ENCODE measurements around the gene TMEM63C.

Gene TMEM63C

GRCh38 chr14:77199590-77199989 is 18.0 kb downstream of the TMEM63C start:
- no peak for DNase-seq (ENCODE audit: low read depth)

GRCh38 chr14:77200406-77200985 is 18.9 kb downstream of the TMEM63C start:
- no peak for DNase-seq (ENCODE audit: low read depth)

GRCh38 chr14:77201696-77202095 is 20.1 kb downstream of the TMEM63C start:
- no peak for DNase-seq (ENCODE audit: low read depth)

GRCh38 chr14:77203611-77204458 is 22.2 kb downstream of the TMEM63C start:
- DNase-seq (ENCODE audit: low read depth): no peak

GRCh38 chr14:77204459-77204771 is 22.8 kb downstream of the TMEM63C start:
- no peak for DNase-seq (ENCODE audit: low read depth)

GRCh38 chr14:77204907-77205306 is 23.3 kb downstream of the TMEM63C start:
- DNase-seq (ENCODE audit: low read depth): no peak

GRCh38 chr14:77205566-77205965 is 24.0 kb downstream of the TMEM63C start:
- no peak for DNase-seq (ENCODE audit: low read depth)

GRCh38 chr14:77206261-77206824 is 24.7 kb downstream of the TMEM63C start:
- no peak for DNase-seq (ENCODE audit: low read depth)

GRCh38 chr14:77206877-77207389 is 25.3 kb downstream of the TMEM63C start:
- no peak for DNase-seq (ENCODE audit: low read depth)

- peak; percentile 6 for DNase-seq (ENCODE audit: low read depth)
Observed at GRCh38 chr14:77208291-77208978, 26.8 kb downstream of the TMEM63C start.

- no peak for DNase-seq (ENCODE audit: low read depth)
Observed at GRCh38 chr14:77208979-77209318, 27.4 kb downstream of the TMEM63C start.

GRCh38 chr14:77212097-77212870 is 30.7 kb downstream of the TMEM63C start:
- no peak for DNase-seq (ENCODE audit: low read depth)

- DNase-seq (ENCODE audit: low read depth): no peak
Observed at GRCh38 chr14:77212943-77213678, 31.5 kb downstream of the TMEM63C start.

- DNase-seq (ENCODE audit: low read depth): no peak
Observed at GRCh38 chr14:77213679-77214016, 32.0 kb downstream of the TMEM63C start.

- no peak for DNase-seq (ENCODE audit: low read depth)
Observed at GRCh38 chr14:77214216-77214615, 32.6 kb downstream of the TMEM63C start.

GRCh38 chr14:77217551-77217950 is 36.0 kb downstream of the TMEM63C start:
- no peak for DNase-seq (ENCODE audit: low read depth)

GRCh38 chr14:77219591-77219990 is 38.0 kb downstream of the TMEM63C start:
- DNase-seq (ENCODE audit: low read depth): no peak

GRCh38 chr14:77220246-77221017 is 38.8 kb downstream of the TMEM63C start:
- no peak for DNase-seq (ENCODE audit: low read depth)

- no peak for DNase-seq (ENCODE audit: low read depth)
Observed at GRCh38 chr14:77221241-77221871, 39.8 kb downstream of the TMEM63C start.

GRCh38 chr14:77222546-77223225 is 41.1 kb downstream of the TMEM63C start:
- DNase-seq (ENCODE audit: low read depth): no peak
